Skin of body (tissue), 2 donors: ENCODE data around the gene ARHGAP27. TPM values are rescaled to one million over a fixed set of nuclear protein-coding genes. Genes with fewer than 3 reads are reported as not detected.
A peak's percentile ranks its signal among the peaks of the same experiment; 100 is the strongest.
"Not testable (repeated sequence)": the region's sequence is repeated elsewhere in the genome, so short reads cannot be mapped to it uniquely, and the experiment has no call there.

Source experiments
- DNase-seq: peaks from one replicate; lab custom pipeline; 2025; lab: John Stamatoyannopoulos, UW
- total RNA-seq: library from RNA; depleted of rRNA; stranded (reverse); fragments of >200 nt; gene quantifications from one replicate; pipeline ENCODE4 v1.2.3, GENCODE V29; 2014

ARHGAP27 gene
- total RNA-seq, 1 donor from 2014 or later, result 13.9 TPM

DNA sequence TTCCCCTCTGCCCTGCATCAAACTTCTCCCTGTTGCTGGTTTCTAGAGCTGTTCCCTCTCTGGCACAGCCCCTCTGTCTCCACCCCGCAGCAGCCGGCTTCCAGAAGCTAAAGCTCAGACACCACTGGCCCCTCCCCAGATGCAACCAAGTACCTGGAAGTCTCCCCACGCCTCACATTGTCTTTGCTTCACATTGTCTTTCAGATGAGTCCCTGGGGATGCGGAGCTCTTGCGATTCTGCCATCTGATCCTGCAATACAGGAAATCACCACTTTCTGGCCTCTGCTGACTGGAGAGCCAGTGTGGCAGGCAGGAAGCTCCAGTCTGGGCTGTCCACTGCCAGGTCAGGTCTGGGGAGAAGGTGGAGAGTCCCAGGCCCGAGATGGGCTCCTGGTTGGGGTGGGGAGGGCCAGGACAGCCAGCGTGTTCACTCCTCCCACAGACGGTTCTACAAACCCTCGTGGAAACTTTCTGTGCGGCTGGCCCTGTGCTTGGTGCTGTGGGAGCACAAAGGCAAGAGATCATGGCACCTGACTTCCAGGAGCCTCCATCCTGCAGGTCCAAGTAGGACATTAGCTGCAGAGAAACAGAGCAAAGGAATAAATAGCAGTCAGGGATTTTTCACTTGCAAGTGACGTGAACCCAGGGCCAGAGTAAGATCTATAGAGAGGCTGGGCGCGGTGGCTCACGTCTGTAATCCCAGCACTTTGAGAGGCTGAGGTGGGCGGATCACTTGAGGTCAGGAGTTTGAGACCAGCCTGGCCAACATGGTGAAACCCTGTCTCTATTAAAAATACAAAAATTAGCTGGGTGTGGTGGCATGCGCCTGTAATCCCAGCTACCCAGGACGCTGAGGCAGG lies 67.9 kb downstream of the ARHGAP27 start:
- peak; percentile 19 for DNase-seq

DNA sequence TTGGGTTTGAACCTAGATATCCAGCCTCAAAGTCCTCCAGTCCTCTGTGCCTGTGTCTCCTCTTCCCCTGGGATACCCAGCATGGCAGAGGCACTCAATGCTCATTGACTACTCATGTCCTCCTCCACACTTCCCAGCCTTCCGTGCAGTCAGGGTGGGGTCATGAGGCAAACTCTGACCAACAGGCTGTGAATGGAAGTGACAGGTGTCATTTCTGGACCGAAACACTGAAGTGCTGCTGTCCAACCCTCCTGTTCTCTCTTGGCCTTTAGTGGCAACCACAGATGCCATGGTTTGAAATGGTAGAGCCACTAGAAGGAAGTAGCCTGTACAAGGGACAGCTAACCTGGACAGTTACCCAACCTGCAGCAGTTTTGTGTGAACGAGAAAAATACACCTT lies 69.2 kb downstream of the ARHGAP27 start:
- DNase-seq, result no peak

DNA sequence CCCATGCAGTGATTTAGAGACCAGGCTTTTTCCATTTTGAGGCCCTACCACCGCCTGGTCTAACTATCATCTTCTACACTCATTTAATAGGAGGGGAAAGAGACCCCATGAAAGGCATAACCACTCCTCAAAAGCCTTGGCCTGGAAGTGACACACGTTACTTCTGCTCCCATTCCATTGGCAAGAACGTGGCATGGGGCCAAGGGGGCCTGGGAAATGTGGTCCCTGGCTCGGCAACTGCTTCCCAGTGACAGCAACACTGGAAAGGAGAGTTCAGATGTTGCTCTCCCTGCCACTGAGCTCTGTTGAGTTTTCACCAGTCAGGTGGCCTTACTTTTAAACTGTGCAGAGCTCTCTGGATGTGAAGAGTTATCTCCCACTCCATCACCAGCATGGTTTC lies 70.7 kb downstream of the ARHGAP27 start:
- no peak for DNase-seq

DNA sequence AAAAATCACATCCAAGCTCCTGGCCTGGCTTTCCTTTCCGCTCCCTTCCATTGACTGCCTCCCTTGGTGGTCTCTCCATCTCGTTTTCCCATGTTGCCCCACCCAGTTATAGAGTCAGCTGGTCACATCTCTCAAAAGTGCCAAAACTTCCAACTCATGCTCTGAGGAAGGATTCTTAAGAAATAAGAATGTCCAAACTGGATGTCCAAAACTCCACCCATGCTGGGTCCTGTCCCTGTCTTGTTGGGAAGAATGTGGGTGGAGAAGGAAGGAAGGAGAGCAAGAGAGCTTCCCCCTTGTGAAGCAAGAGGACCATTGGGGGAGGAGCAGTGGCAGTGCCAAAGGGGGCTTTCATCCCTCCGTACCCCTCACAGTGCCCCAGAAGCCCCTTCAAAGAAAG lies 71.2 kb downstream of the ARHGAP27 start:
- no peak for DNase-seq

DNA sequence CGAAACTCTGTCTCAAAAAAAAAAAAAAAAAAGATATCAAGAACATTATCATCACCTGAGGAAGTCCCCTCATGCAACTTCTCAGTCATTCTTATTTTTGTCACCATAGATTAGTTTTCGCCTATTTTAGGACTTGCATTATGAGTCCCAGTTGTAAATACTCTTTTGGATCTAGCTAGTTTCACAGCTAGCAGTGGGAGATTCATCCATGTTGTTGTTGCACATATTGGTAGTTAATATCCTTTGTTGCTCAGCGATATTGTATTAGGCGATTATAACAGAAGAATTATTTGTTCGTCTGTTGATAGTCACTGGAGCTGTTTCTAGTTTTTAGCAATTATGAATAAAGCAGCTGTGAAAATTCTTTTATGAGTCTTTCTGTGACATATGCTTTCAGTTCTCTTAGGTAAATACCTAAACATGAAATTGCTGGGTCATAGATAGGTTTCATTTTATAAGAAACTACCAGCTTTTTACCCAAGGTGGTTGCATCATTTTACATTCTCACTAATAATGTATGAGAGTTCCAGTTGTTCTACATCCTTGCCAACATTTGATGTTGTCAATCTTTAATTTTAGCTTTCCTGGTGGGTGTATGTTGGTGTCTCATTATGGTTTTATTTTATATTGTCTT lies 75.2 kb downstream of the ARHGAP27 start:
- no peak for DNase-seq

DNA sequence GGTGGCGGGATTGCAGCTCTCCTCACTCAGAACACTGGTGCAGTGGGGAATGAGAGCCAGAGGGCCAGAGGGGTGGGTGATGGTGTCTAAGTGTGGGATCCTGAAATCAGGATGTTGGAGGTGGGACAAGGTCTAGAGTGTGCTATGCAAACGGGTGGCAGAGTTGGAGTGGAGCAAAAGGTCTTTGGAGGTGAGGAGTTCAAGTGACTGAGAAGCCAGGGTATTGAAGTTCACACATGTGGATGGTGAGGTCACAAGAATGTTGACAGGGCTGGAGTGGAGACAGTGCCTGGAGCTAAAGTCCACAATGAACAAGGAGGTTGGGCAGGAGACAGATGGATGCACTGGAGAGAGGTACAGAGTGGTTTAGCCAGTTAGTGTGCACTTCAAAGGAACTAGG lies 77.6 kb downstream of the ARHGAP27 start:
- no peak for DNase-seq

DNA sequence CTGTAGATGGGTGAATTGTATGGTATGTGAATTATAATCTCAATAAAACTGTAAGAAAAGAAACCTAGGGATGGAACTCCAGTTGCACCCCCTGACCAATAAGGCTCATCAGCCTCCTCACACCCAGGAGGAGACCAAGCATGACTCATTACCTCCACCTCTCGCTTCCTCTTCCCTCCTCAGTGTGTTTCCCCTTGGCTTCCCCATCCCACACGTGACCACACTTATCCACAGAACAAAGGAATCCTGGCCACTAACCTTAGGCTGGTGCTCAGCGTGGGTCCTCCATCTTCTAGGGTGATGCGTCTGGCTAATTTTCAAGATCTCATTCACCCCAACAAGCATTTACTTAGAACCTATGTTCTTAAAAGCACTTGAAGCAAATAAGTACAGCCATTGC lies 79.6 kb downstream of the ARHGAP27 start:
- DNase-seq, result no peak

DNA sequence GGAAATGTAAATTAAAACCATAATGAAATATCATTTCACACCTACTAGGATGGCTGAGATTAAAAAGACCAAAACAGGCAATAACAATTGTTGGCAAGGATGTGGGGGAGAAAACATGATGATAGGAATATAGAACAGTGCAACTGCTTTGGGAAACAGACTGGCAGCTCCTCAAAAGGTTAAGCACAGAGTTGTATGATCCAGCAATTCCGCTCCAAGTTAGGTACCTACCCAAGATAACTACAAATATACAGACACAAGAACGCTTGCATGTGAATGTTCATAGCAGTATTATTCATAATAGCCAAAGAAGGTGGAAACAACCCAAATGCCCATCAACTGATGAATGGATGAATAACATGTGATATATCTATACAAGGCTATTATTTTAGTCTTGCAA lies 80.8 kb downstream of the ARHGAP27 start:
- DNase-seq, result no peak

DNA sequence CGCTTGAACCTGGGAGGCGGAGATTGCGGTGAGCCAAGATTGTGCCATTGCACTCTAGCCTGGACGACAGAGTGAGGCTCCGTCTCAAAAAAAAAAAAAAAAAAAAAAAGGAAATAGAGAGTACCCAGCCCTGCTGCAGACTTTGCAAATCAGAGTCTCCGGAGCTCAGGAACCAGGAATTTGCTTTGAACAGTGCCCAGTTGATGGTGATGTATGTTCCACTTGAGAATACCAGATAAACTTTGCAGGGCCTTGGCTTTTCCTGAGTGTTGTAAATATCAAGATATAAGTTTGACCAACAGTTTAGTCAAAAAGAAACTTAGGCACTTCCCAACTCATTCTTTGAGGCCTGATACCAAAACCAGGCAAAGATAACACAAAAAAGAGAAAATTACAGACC lies 85.2 kb downstream of the ARHGAP27 start:
- no peak for DNase-seq

DNA sequence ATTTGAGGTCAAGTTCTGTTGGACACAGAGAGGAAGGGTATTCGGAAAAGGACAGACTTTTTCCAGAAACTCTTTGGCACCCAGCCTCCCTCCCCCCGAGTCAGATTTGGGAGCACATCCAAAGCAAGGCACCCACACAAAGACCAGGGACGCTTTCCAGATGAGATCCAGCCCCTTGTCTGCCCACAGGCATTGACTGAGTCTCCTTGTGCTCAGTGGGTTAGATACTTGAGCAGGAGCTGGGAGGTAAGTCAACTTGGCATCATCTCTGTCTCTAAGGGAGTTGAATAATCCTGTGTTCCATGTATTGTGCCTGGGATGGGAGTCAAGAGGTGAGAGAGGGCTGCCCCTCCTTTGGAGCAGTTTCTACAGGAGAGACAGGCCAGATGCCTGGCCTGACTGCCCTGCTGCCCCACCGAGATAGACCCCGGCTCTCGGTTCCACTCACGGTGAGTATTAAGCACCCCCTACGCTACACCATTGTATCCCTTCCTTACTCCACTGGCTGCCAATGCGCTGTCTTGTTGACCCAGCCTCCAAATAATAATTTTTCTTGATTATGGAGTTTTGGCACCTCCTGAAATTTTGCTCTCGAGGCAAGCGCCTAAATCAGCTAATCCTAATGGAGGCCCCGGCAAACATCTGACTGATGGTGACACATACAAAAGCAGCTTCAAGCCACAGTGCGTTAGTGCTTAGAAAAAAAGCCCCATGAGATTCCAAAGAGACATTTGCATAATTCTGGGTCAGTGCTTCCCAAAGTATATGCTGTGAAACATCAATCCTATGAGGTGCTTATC lies 86.3 kb downstream of the ARHGAP27 start:
- DNase-seq, result no peak

DNA sequence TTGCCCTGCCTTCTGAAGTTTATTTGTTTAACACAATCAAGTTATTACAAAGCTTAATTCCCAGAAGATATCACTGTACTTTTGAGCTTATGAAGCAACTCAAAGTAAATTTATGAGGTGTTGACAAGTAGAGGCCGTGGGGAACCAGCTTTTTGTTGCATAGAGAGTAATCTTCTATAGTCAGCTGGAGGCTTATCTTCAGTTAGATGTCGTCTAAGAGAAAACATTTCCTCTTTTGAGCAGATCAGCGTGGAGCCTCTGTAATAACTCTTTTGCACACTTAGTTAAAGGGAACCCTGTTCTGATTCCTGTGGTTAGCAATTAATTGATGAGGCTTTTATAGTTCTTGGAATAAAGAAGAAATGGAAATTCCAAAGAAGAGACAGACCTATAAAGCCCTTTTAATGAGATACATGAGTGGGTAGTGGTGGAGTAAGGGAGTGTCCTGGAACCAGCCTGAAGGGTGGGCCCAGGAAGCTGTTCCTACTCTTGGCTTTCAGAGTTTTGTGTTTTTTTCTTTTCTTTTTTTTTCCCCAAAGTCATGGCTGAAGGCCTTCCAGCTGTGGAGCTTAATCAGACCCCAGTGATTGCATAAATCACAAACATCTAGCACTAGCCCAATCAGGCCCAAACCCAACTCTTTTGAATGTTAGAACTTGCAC lies 87.0 kb downstream of the ARHGAP27 start:
- DNase-seq, result peak; percentile 91

DNA sequence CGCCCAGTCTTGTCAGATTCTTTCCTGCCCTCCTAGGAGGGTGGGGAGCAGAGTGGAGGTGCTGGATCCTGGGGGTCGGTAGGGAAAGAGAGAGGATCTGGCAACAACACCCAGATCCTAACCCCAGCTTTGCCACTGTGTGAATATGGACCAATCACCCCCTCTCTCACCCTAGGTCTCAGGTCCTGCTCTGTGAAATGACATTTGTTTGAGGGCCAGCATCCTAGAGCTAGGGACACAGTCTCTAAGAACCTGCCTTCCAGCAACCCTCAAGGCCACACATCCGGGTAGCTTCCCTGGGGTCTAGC lies 87.5 kb downstream of the ARHGAP27 start:
- no peak for DNase-seq

DNA sequence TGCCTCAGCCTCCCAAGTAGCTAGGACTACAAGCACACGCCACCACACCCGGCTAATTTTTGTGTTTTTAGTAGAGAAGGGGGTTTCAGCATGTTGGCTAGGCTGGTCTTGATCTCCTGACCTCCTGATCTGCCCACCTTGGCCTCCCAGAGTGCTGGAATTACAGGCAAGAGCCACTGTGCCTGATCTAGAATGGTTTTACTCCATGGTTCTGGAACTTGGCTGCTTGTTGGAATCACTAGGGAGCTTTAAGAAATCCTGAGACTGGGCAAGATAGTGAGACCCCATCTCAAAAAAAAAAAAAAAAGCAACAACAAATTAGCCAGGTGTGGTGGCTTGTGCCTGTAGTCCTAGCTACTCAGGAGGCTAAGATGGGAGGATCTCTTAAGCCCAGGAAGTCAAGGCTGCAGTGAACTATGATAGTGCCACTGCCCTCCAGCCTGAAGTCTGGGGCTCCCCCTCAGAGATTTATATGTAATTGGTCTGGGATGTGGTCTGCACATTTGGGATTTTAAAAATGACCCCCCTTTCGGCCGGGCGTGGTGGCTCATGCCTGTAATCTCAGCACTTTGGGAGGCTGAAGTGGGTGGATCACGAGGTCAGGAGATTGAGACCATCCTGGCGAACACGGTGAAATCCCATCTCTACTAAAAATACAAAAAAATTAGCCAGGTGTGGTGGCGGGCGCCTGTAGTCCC lies 88.6 kb downstream of the ARHGAP27 start:
- not testable (repeated sequence) for DNase-seq

Other genes with a start within 250 kb of the ARHGAP27 start
- 8.3 TPM for gene FMNL1, start 211.0 kb downstream of the ARHGAP27 start, total RNA-seq
- not detected for gene SPATA32, start 170.8 kb downstream of the ARHGAP27 start, total RNA-seq
- 4.4 TPM for gene MAP3K14, start 115.8 kb downstream of the ARHGAP27 start, total RNA-seq
- gene PLEKHM1, start 57.9 kb upstream of the ARHGAP27 start, total RNA-seq, result 14.9 TPM